Heart left ventricle (tissue), 16 donors: Measurements from ENCODE around the gene CRTC2. TPM values are rescaled to one million over a fixed set of nuclear protein-coding genes. Genes with fewer than 3 reads are reported as not detected.

ENCODE experiments used
- ATAC-seq, 4 donors: fragments of 200-7000 bp; cut with Tn5 transposase; one replicate each; pipeline ENCODE4 v1.9.1; 2020 to 2022; ENCODE audit warnings: moderate library complexity in 4 of 4, mild to moderate bottlenecking in 3 of 4, moderate number of reproducible peaks in 1 of 4
- DNase-seq, 5 donors: peaks; one replicate each; pipeline ENCODE4 v3.0.0-alpha.2; 2020
- H3K27ac ChIP-seq, 12 donors: fragments of 200-600 bp; sonication (generic) in 4 of 12; one replicate each; pipeline versions ENCODE4 v1.5.0 to v1.8.0; 2016 to 2022; ENCODE audit warnings: mild to moderate bottlenecking in 2 of 12
- H3K27me3 ChIP-seq, 9 donors: fragments of 200-600 bp; sonication (generic) in 2 of 9; one replicate each; pipeline versions ENCODE4 v1.5.1 to v1.8.0; 2016 to 2022; ENCODE audit warnings: mild to moderate bottlenecking in 3 of 9
- H3K36me3 ChIP-seq, 9 donors: fragments of 200-600 bp; sonication (generic) in 2 of 9; one replicate each; pipeline versions ENCODE4 v1.5.0 to v1.8.0; 2018 to 2022; ENCODE audit warnings: mild to moderate bottlenecking in 2 of 9
- H3K4me1 ChIP-seq, 12 donors: fragments of 200-600 bp; sonication (generic) in 4 of 12; one replicate each; pipeline versions ENCODE4 v1.5.0 to v1.8.0; 2016 to 2022; ENCODE audit warnings: mild to moderate bottlenecking in 3 of 12
- H3K4me3 ChIP-seq, 12 donors: fragments of 200-600 bp; sonication (generic) in 4 of 12; one replicate each; pipeline versions ENCODE4 v1.5.0 to v1.8.0; 2017 to 2022; ENCODE audit warnings: mild to moderate bottlenecking in 9 of 12, moderate library complexity in 4 of 12
- H3K9me3 ChIP-seq, 12 donors: fragments of 200-600 bp; sonication (generic) in 4 of 12; one replicate each; pipeline versions ENCODE4 v1.5.0 to v1.8.0; 2016 to 2022; ENCODE audit warnings: mild to moderate bottlenecking in 1 of 12
- CTCF ChIP-seq, 12 donors: fragments of 200-600 bp; sonication (generic) in 4 of 12; IDR thresholded peaks; one replicate each; pipeline versions ENCODE4 v1.5.0 to v1.8.0; 2018 to 2022; ENCODE audit warnings: antibody characterized with exemption in 12 of 12, mild to moderate bottlenecking in 5 of 12
- POLR2A ChIP-seq, 2 donors: fragments of 450-650 bp; IDR thresholded peaks; one replicate each; pipeline ENCODE4 v1.6.1; 2017; ENCODE audit warnings: antibody characterized with exemption in 2 of 2, mild to moderate bottlenecking in 2 of 2, moderate library complexity in 2 of 2
- WGBS, 4 donors: extraction: QIAGEN DNeasy Blood & Tissue Kit in 2 of 4; methylation state at CpG; one replicate each; pipeline versions ENCODE4 v1.1.5 to v1.1.7; 2013 to 2018; 5-methylcytosine and 5-hydroxymethylcytosine counted together
- intact Hi-C, 10 donors: fragments of 100-400 bp; cut with DNase I; formaldehyde crosslinking; loops; one replicate each; pipeline versions ENCODE4 v1.11.1 to v1.14.2; 2022
- polyA plus RNA-seq, 2 donors: library from polyadenylated mRNA; stranded (reverse); fragments of 200-250 nt; gene quantifications; one replicate each; pipeline ENCODE4 v1.2.3, GENCODE V29; 2013
- total RNA-seq, 9 donors: library from RNA; depleted of rRNA in 2 of 9; stranded (reverse); fragments of >200 nt in 2 of 9; fragmentation: NEBNext Ultra II Directional in 3 of 9; extraction: Animal tissue kit (Norgen Biotek cat#: 25700) in 3 of 9; gene quantifications; one replicate each; pipeline versions ENCODE4 v1.1.0 to v1.2.4, GENCODE V29; 2016 to 2023
- donor health status: ischemic (EF 13 %, LVEDD 7.1; RV severe dilation, severe dysfunction).
- donor health status: healthy with polysubstance abuse.
- donor health status: DM: no; HTN: yes; CAD: no.
- donor health status: DM: no; HTN: no; CAD: no.
- donor health status: ischemic (EF 25% LVEDD 6.9; RV normal size, moderate dysfunction).
- donor health status: ischemic (EF 25% LVEDD 5.7; RV mildly dilated, moderate dysfunction).
- donor health status: healthy.
- donor health status: DM: yes; HTN: yes; CAD: no.
- donor health status: ischemic (EF 35%, LVEDD 5.7; RV mildly dilated, moderate dysfunction).
- donor health status: nonischemic (EF 11% LVEDD 7.7; RV severe dilation, severe dysfunction).
- donor health status: DM: yes; HTN: yes; CAD: no.
- donor health status: PGD.
- donor health status: ischemic (EF 29% LVEDD 5.4; RV normal size, mild dysfunction).
- donor health status: nonischemic (EF 23%, LVEDD 6.1; RV moderate dilation, normal function).

The CRTC2 gene
- total and polyA plus RNA-seq, 11 donors, result 11.0 to 27.8 (median 21.2) TPM

GRCh38 chr1:153921080-153921802, 37.2 kb downstream of the CRTC2 start:
- Histone ChIP-seq H3K9me3 (no peaks in the 10 kb centered on the region), H3K36me3 (peaks cover 0 to 18% (median 3%) of the 10 kb centered on the region in 9 donors), H3K27me3 (no peaks in the 10 kb centered on the region), H3K4me3 (peak overlapping the region in 11 of 12 donors; percentile 53 to 89 (median 78)), H3K4me1 (peaks cover 2 to 52% (median 36%) of the 10 kb centered on the region in 12 donors), H3K27ac (peak overlapping the region in 9 of 12 donors; percentile 86 to 97 (median 92))
- ATAC-seq, result no peak
- TF ChIP-seq POLR2A (IDR thresholded peaks at IDR 0.05) (no peak), CTCF (IDR thresholded peaks at IDR 0.05) (no peak)
- DNase-seq, result no peak
- intact Hi-C loops, result loop anchor here in 7 of 10 donors (5.0 to 10.0 kb wide), 6 partner anchors 36 to 246 kb away; partner anchors contain the start of genes CRTC2 (in 1 of the 7), ILF2 (in 1 of the 7), JTB (in 1 of the 7) and NPR1 (in 1 of the 7)
- 15 to 30% (median 23%) methylated on average over 3 of the region's 3 CpGs for WGBS, 4 donors

GRCh38 chr1:153919876-153920852, 38.2 kb downstream of the CRTC2 start:
- TF ChIP-seq CTCF (IDR thresholded peaks at IDR 0.05), result peak in 2 of 12 donors; percentile 37 to 40
- no peak for TF ChIP-seq POLR2A (IDR thresholded peaks at IDR 0.05)
- 35 to 44% (median 40%) methylated on average over 4 of the region's 4 CpGs for whole genome bisulfite sequencing, 4 donors
- peaks cover 2 to 52% (median 36%) of the 10 kb centered on the region in 12 donors for H3K4me1 ChIP-seq
- no peaks in the 10 kb centered on the region for H3K27me3 ChIP-seq
- H3K9me3 ChIP-seq, result no peaks in the 10 kb centered on the region
- intact Hi-C loops, result loop anchor here in 8 of 10 donors (5.0 to 10.0 kb wide), 6 partner anchors 37 to 245 kb away; partner anchors contain the start of genes CRTC2 (in 1 of the 8), ILF2 (in 1 of the 8), JTB (in 1 of the 8) and NPR1 (in 1 of the 8)
- H3K27ac ChIP-seq, result peak overlapping the region in 8 of 12 donors; percentile 19 to 92 (median 36)
- H3K36me3 ChIP-seq, result peaks cover 0 to 27% (median 10%) of the 10 kb centered on the region in 9 donors
- DNase-seq, result no peak
- peak overlapping the region in 6 of 12 donors; percentile 74 to 83 (median 78) for H3K4me3 ChIP-seq
- no peak for ATAC-seq

- 80 to 92% (median 88%) methylated on average over 4 of the region's 4 CpGs for WGBS, 4 donors
- Histone ChIP-seq H3K36me3 (peaks cover 0 to 27% (median 12%) of the 10 kb centered on the region in 9 donors), H3K4me3 (no peak overlapping the region), H3K9me3 (no peaks in the 10 kb centered on the region), H3K27me3 (no peaks in the 10 kb centered on the region), H3K27ac (no peak overlapping the region), H3K4me1 (peaks cover 2 to 41% (median 25%) of the 10 kb centered on the region in 12 donors)
- ATAC-seq (no peak), DNase-seq (no peak)
- TF ChIP-seq CTCF (IDR thresholded peaks at IDR 0.05), result no peak
- intact Hi-C loops, result loop anchor here in 2 of 10 donors (5.0 to 10.0 kb wide), 2 partner anchors 91 to 94 kb away; no protein-coding TSS in a partner anchor
Observed at GRCh38 chr1:153916297-153916696, 42.1 kb downstream of the CRTC2 start.
